GM23248 (cell line): ENCODE data around the gene TTC4.

Experiments used
- EZH2 ChIP-seq: fragments of 200-600 bp; sonication (generic); IDR thresholded peaks from 2 replicates; pipeline ENCODE4 v1.6.1; 2018; ENCODE audit warnings: antibody characterized with exemption, mild to moderate bottlenecking; ENCODE audit not compliant: insufficient read depth, poor library complexity, severe bottlenecking
- EZH2phosphoT487 ChIP-seq: fragments of 200-600 bp; sonication (generic); IDR thresholded peaks from 2 replicates; pipeline ENCODE4 v1.6.1; 2018; ENCODE audit warnings: antibody characterized with exemption, moderate library complexity, mild to moderate bottlenecking, low read depth; ENCODE audit not compliant: insufficient read depth

GRCh38 chr1:54791880-54792522, 76.3 kb downstream of the TTC4 start:
- TF ChIP-seq EZH2phosphoT487 (no peak), EZH2 (no peak)
